Osteocyte (in vitro differentiated cells): ENCODE data around the gene RAB24. TPM values are rescaled to one million over a fixed set of nuclear protein-coding genes. Genes with fewer than 3 reads are reported as not detected.
A peak's percentile ranks its signal among the peaks of the same experiment; 100 is the strongest.

Experiments
- DNase-seq: peaks from one replicate; pipeline ENCODE4 v3.0.0; 2021; ENCODE audit warnings: mixed read lengths; ENCODE audit not compliant: unreplicated experiment; ENCODE audit errors: extremely low spot score
- H3K27ac Mint-ChIP-seq: one replicate; pipeline ENCODE4 v1.8.0; 2021; ENCODE audit warnings: mild to moderate bottlenecking, mixed read lengths; ENCODE audit not compliant: unreplicated experiment
- H3K27me3 Mint-ChIP-seq: one replicate; pipeline ENCODE4 v1.8.0; 2021; ENCODE audit warnings: mixed read lengths; ENCODE audit not compliant: unreplicated experiment
- H3K36me3 Mint-ChIP-seq: one replicate; pipeline ENCODE4 v1.8.0; 2021; ENCODE audit warnings: mixed read lengths; ENCODE audit not compliant: unreplicated experiment
- H3K4me1 Mint-ChIP-seq: one replicate; pipeline ENCODE4 v1.8.0; 2021; ENCODE audit warnings: mixed read lengths; ENCODE audit not compliant: unreplicated experiment
- H3K4me3 Mint-ChIP-seq: one replicate; pipeline ENCODE4 v1.8.0; 2021; ENCODE audit warnings: mild to moderate bottlenecking, moderate library complexity, mixed read lengths; ENCODE audit not compliant: unreplicated experiment
- H3K9me3 Mint-ChIP-seq: one replicate; pipeline ENCODE4 v1.8.0; 2021; ENCODE audit warnings: mixed read lengths; ENCODE audit not compliant: unreplicated experiment
- CTCF ChIP-seq: fragments of 200-600 bp; sonication (generic); IDR thresholded peaks from 2 replicates; pipeline ENCODE4 v1.5.0; 2021; ENCODE audit warnings: antibody characterized with exemption, mild to moderate bottlenecking, moderate library complexity
- total RNA-seq: library from RNA; stranded (reverse); gene quantifications from 2 replicates; pipeline ENCODE4 v1.2.1, GENCODE V29; 2021

The RAB24 gene
- total RNA-seq, 1 donor from 2014 or later, result 49.5 TPM

DNA sequence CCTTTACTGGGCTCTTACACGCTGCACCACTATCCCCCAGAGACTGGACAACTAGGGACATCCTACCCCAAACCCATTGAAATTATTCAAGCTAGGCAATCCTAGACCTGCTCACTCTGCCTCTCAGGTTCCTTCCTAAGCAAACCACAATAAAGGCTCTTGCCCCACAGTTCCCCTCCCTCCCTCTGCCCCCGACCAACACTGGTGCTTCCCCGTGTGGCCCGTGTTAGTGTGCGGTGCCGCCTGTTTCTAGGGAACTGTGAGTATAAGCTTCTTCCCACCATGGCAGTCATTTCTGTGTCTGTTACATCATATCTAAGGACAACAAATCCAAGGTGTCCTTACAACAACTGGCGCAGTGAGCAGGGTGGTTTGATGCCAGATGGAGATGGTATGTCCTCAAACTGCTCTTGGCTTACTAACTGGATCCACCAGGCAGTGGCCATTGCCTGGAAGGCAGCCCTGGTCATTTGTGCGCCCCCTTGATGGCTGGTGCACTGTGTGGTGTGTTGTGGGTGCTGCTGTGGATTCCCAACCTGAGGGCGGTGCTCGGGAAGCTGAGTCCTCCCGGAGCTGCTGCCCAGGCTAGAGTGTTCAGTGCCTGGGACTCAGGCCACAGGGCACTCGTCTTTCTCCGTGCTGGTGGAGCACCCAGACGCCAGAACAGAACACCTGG lies 16.5 kb upstream of the RAB24 start:
- peaks cover 6% of the 10 kb centered on the region for H3K4me1 Mint-ChIP-seq
- no peak overlapping the region for H3K27ac Mint-ChIP-seq
- no peaks in the 10 kb centered on the region for H3K27me3 Mint-ChIP-seq
- no peaks in the 10 kb centered on the region for H3K9me3 Mint-ChIP-seq
- TF ChIP-seq CTCF, result no peak
- peaks cover 13% of the 10 kb centered on the region for H3K36me3 Mint-ChIP-seq
- no peak overlapping the region for H3K4me3 Mint-ChIP-seq
- no peak for DNase-seq

GRCh38 chr5:177317959-177318377 lies 14.4 kb upstream of the RAB24 start:
- Mint-ChIP-seq H3K4me3 (no peak overlapping the region), H3K4me1 (peaks cover 7% of the 10 kb centered on the region), H3K27me3 (no peaks in the 10 kb centered on the region), H3K27ac (no peak overlapping the region), H3K36me3 (peaks cover 11% of the 10 kb centered on the region), H3K9me3 (no peaks in the 10 kb centered on the region)
- peak; percentile 86 for TF ChIP-seq CTCF
- no peak for DNase-seq

- H3K36me3 Mint-ChIP-seq, result peaks cover 6% of the 10 kb centered on the region
- TF ChIP-seq CTCF, result no peak
- H3K4me1 Mint-ChIP-seq, result peaks cover 18% of the 10 kb centered on the region
- H3K4me3 Mint-ChIP-seq, result no peak overlapping the region
- no peak for DNase-seq
- H3K27me3 Mint-ChIP-seq, result no peaks in the 10 kb centered on the region
- no peaks in the 10 kb centered on the region for H3K9me3 Mint-ChIP-seq
- no peak overlapping the region for H3K27ac Mint-ChIP-seq
Observed at GRCh38 chr5:177316005-177316404, 12.5 kb upstream of the RAB24 start.

- no peak for DNase-seq
- Mint-ChIP-seq H3K4me1 (peaks cover 23% of the 10 kb centered on the region), H3K4me3 (no peak overlapping the region), H3K27ac (no peak overlapping the region), H3K36me3 (peaks cover 6% of the 10 kb centered on the region), H3K27me3 (no peaks in the 10 kb centered on the region), H3K9me3 (no peaks in the 10 kb centered on the region)
- no peak for TF ChIP-seq CTCF
Observed at GRCh38 chr5:177315411-177315810, 11.9 kb upstream of the RAB24 start.

DNA sequence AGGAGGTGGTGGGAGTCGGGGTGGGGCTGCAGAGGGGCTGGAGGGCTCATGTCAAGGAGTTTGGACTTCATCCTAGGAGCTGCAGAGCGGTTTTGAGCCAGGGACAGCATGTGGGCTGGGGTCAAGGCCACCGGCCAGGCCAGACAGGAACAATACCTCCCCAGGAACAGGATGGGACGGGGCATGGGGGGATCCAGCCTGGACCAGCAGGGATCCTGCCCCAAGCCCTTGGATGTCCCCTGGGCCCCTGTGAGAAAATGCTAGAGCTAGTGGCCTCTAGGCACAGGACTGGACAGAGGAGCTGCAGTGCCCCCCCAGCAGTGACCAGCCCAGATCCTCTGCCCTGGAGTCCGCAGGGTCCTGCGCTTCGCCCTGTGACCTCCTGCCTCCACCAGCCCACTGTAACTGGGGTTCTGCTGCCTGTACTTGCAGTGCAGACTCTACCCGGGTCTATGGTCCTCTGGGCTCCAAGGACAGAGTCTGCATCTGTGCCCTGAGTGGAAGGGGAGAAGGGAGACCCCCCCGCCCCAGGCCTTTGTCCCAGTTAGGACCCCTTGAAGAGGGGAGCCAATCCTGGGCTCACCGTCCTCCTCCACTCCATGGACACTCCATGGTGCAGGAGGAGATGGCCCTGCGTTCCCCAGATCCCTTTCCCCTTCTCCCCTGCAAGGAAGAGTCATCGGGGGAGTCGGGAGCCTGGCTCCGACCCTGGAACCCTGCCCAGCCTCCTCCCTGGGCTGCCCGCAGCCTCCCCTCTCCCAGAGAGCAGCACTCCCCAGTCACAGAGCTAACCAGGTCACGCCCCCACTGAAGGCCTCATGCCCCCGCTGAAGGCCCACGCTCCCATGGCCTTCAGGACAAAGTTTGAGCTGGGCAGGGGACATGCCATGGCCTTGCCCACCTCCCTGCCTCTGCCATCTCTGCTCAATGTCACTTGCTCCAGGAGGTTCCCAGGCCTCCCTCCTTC lies 11.1 kb upstream of the RAB24 start:
- H3K9me3 Mint-ChIP-seq, result no peaks in the 10 kb centered on the region
- H3K27ac Mint-ChIP-seq, result no peak overlapping the region
- peaks cover 29% of the 10 kb centered on the region for H3K4me1 Mint-ChIP-seq
- no peaks in the 10 kb centered on the region for H3K27me3 Mint-ChIP-seq
- TF ChIP-seq CTCF, result no peak
- H3K4me3 Mint-ChIP-seq, result no peak overlapping the region
- H3K36me3 Mint-ChIP-seq, result peaks cover 6% of the 10 kb centered on the region
- no peak for DNase-seq
